Caki2 (cell line): ENCODE data around the gene VENTX. TPM values are rescaled to one million over a fixed set of nuclear protein-coding genes. Genes with fewer than 3 reads are reported as not detected.
A peak's percentile ranks its signal among the peaks of the same experiment; 100 is the strongest.

Experiments used
- DNase-seq: peaks from one replicate; pipeline ENCODE4 v3.0.0-alpha.2; 2015; ENCODE audit warnings: low read depth
- in situ Hi-C: cut with HindIII; loops from 2 replicates; pipeline ENCODE4 v1.10.0; 2016; ENCODE audit warnings: low sequenced_read_pairs, low pct_unique_long_range_greater_than_20kb, mixed read lengths
- total RNA-seq: library from RNA; depleted of rRNA; stranded (reverse); fragments of >200 nt; shearing (Covaris generic); gene quantifications from 2 replicates; pipeline ENCODE4 v1.2.3, GENCODE V29; 2014; ENCODE audit warnings: low replicate concordance

Gene VENTX
- total RNA-seq, 1 experiment from 2014 or later = not detected

DNA sequence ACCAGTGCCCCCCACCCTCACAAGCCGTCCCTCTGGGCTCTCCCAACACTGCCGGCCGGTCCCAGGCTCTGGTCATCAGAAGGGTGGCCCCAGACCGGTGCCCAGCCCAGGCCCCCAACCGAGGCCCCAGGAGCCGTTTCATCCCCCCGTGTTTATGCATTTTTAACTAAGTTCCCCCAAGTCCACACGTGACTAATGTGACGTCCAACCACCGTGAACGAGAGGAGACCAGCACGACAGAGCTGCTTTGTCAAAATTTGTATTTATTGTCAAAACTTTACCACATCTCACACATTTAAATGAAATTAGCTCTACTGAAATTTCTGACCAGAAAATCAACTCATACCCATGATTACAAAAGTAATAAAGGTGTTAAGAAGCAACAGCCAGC lies 8.6 kb downstream of the VENTX start:
- no peak for DNase-seq
- in situ Hi-C loops = no loop called here

DNA sequence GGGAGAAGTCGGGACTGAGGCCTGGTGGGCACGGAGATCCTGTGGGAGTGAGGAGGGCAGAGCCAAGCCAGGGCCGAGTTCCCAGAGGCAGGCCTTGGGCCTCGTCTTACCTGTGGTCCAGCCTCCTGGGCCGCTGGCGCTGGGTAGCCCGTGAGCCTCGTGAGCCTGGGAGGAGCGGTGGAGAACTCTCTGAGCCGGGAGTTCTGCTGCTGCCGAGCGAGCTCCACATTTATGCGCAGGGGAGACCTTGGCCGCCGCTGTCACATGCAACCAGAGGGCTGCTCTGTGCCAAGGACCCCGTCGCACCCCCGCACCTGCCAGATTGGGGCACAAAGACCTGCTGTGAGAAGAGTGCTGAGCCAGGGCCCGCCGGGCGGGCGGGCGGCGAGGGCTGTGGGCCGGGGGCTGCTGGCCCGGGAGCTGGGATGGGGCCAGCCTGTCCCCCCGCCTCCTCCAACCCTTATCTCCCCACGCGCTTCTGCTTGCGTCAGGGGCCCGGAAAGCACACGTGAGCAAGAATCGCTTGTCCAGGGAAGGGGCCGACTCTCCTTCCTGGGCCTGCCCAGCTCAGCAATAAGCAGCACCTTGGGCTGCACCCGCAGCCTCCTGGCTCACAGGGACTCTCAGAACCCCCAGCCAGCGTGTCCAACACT lies 10.2 kb downstream of the VENTX start:
- in situ Hi-C loops = no loop called here

DNA sequence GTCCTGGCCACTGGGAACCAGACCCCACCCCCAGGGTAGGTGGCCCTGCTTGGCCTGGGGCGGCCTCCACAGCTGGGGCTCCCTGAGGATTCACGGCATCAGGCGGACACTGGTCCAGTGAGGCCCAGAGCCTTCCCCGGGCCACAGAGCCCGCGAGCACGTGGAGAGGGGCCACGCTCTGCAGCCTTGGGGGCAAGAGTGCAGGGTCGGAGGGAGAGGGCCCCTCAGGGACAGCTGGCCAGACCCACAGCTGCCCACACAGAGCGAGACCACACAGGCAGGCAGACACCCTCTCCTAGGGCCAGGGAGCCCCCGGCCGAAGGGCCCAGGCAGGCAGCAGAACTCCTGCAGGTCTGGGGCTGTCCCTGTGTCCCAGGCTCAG lies 10.7 kb downstream of the VENTX start:
- in situ Hi-C loops = no loop called here
- DNase-seq = no peak

More for the DNA sequence above, 10.2 kb downstream of the VENTX start:
- DNase-seq = no peak

DNA sequence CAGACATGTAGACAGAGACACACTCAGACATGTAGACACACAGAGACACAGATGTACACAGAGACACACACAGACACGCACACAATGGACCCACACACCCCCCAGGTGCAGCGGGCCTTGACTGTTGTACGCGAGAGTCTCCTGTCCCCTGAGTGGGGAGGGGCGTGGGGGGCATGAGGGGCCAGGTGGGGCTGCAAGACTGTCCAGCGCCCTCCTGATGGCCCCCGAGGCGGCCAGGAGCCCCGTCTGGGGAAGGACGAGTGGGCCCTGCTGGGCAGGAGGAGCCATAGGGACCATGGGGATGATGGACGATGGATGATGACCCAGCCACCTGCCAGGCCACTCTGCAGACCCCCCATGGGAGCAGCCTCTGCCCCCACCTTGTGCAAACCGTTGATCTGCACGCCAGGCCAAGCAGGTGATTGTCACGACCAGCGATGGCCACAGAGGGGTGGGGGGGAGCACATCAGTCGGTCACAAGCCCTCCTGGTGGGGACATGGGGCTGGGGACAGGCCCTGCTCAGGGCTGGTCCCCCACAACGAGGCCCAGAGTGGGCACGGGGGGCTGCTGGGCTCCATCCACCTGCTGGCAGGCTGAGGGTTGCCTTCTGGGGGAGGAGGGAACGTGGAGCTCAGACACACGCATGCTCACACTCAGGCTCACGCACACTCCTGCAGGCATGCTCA lies 11.6 kb downstream of the VENTX start:
- in situ Hi-C loops = no loop called here
- DNase-seq = no peak

DNA sequence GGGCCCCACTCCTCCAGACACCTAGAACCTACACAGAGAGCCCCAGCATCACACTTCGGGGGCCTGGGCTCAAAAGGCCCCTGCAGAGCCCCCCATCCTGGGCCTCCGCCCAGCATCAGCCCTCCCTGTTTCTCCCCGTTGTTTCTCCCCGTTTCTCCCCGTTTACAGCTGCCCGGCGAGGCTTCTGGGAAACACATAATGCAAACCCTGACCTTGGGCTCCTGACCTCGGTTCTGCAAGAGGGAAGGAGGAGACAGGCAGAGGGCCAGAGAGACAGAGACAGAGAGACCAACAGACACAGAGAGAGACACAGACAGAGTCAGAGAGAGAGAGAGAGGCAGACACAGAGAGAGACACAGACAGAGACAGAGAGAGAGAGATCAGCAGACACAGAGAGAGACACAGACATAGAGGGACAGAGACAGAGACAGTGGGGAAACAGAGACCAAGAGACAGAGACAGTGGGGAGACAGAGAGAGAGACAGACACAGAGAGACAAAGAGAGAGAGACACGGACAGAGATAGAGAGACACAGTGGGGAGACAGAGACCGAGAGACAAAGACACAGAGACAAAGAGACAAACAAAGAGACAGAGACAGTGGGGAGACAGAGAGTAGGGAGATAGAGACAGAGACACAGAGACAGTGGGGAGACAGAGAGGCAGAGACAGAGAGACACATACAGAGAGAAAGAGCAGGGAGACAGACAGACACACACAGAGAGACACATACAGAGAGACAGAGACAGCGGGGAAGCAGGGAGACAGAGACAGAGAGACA lies 12.5 kb downstream of the VENTX start:
- in situ Hi-C loops = no loop called here
- DNase-seq = no peak

DNA sequence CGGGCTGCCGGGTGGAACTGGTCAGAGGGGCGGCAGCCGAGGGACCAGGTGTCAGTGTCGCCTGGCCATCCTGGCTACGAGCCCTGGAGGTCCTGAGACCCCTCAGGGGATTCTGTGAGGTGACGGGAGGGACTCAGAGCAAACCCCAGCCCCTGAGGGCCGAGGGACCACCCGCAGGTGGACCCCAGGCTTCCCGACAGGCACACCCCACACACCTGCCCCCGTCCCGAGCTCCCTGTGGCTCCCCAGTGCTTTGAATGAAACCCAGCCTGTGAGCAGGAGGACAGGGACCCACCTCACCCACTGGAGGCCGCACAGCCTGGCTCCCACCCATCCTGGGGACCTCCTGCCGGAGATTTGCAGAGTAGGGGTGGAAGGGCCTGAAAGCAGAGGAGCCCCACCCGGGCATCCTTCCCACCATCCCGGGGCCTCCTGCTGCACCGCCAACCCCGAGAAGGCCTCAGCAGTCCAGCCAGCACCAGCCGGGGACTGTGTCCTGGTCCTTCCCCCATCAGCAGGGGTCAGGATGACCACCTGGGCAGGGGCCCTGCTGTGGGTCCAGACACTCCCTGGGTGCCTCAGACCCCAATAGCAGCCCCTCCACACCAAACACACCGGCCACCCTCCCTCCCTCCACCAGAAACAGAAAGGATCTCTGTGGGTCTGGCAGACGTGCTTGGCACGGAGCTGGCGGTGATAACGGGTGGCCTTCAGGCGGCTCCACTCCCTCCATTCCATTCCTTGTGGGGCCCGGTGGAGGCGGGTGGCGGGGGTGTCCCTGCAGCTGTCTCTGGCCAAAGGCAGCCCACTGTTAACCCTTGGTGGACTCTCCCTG lies 13.9 kb downstream of the VENTX start:
- in situ Hi-C loops = no loop called here
- DNase-seq = no peak

DNA sequence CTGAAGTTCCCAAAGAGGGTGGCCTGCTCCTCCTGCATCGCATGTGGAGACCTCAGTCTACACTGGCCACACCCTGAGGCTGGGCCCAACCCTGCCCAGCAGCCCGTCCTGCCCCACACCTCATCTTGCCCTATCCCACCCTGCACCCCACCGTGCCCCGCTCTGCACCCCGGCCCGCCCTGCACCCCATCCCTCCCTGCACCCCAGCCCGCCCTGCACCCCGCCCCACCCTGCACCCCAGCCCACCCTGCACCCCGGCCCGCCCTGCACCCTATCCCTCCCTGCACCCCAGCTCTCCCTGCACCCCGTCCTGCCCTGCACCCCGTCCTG lies 14.5 kb downstream of the VENTX start:
- no peak for DNase-seq
- in situ Hi-C loops = no loop called here

DNA sequence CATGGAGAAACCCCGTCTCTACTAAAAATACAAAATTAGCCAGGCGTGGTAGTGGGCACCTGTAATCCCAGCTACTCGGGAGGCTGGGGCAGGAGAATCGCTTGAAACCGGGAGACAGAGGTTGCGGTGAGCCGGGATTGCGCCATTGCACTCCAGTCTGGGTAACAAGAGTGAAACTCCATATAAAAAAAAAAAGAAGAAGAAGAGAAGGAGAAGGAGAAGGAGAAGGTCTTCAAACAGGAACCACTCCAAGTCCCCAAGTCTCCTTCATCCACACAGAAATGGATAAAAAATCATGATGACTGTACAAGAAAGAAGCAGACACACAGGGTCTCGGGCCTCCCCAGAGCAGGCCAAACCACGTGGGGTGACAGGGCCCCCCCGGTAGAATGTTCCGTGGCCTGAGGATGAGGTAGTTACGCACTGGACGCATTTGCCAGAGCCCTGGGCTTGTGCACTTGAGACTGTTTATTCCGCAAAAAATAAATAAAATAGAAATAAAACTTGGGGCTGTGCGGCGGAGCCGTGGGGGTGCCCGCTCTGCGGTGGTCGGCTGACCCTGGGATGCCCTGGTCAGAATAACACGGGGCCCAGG lies 15.8 kb downstream of the VENTX start:
- DNase-seq = no peak
- in situ Hi-C loops = no loop called here

DNA sequence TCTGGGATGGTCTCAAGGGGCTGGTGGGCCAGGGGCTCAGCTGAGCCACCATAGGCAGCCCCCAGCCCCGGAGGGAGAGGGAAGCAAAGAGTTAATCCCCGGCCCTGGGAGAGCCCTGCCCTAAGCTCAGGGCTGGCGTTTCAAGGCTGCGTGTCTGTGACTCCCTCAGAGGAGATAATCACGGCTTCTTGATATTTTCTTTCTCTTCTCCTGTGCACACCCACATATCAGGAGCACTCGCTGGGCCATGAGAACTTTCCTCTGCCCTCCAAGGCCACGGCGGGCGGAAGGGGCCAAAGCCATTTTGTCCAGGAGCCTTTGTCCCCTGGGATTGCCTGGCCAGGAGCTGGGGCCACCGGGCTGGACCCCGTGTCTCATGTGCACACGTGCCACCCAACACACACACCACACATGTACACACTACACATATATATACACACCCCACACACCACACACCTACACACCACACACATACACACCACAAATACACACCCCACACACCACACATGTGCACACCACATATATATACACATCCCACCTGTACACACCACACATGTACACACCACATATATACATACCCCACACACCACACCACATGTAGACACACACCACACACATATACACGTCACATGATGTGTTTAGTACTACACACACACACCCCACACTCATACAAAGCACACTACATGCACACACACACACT lies 16.9 kb downstream of the VENTX start:
- in situ Hi-C loops = no loop called here

DNA sequence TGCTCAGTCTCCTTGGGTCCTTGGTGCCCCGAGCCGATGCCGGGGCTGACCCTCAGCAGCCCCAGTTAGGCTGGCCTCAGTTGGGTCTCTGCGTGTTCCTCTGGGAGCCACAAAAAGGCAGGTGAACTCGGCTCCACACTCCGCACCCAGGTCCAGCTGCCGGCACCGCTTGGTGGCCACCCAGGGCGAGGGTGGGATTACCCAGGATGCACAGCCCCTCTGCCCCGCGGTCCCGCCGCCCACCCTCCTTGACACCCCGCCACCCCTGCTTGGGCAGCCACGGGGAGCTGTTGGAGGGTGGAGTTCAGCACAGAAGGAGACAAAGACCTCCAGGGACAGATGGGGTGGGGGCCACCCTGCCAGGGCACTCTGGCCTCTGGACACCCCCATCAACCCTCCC lies 17.7 kb downstream of the VENTX start:
- in situ Hi-C loops = no loop called here
- DNase-seq = no peak

More for the DNA sequence above, 16.9 kb downstream of the VENTX start:
- no peak for DNase-seq

DNA sequence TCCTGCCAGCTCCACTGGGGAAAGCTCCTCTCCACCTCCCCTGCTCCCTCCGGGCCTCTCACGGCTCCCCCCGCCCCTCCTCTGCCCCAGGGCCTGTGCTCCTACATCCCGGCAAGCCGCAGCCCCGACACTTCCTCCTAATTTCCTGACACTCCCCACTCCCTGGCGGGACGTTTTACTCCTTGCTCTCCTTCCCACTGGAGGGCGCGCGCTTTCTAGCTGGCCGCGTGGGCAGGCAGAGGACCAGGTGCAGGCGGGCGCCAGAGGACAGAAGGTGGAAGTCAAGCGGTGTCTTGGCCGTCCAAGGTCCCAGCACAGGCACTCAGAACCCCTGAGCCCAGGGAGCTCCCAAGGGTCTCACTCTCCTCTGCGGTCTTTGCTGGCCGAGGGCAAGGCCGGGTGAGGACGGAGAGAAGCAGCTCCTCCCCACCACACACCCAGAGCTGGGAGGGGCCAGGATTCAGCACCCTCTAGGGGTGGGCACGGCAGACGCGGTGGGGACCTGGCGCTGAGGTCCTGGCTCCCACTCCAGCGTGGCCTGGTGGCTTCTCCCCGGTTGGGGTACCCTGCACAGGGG lies 19.9 kb downstream of the VENTX start:
- in situ Hi-C loops = no loop called here
- DNase-seq = peak; percentile 60

DNA sequence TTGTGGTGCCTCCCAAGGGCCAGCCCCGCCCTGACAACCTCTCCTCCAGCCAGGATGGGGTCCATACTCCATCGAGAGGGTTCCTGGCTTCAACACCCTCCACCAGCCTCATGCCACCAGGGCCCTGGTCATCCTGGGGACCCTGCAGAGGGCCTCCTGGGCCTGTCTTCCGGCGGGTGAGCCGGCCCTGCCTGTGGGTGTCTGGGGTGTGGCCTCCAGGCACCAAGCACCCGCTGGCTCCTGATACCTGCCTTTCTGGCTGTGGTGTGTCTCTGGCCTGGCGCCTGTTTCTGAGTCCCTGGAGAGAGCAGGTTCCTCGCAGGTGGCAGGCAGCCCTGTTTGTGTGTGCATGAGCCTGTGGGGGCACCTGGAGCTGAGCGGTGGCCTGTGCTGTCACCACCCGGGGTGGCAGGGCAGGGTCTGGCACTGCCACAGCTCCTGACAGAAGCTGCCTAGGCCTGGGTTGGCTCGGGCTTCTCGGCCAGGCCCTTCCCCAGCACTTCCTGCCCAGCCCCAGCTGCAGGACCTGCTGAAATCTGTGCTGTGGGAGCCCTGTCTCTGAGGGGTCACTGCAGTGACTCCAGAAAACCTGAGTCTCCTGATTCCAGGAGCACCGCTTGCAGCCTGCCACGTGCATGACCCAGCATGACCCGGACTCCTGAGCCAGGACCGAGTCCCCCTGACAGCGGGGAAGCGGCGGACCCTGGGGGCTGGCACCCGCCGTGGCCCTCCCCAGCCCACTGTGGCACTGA lies 20.6 kb downstream of the VENTX start:
- in situ Hi-C loops = no loop called here
- no peak for DNase-seq

DNA sequence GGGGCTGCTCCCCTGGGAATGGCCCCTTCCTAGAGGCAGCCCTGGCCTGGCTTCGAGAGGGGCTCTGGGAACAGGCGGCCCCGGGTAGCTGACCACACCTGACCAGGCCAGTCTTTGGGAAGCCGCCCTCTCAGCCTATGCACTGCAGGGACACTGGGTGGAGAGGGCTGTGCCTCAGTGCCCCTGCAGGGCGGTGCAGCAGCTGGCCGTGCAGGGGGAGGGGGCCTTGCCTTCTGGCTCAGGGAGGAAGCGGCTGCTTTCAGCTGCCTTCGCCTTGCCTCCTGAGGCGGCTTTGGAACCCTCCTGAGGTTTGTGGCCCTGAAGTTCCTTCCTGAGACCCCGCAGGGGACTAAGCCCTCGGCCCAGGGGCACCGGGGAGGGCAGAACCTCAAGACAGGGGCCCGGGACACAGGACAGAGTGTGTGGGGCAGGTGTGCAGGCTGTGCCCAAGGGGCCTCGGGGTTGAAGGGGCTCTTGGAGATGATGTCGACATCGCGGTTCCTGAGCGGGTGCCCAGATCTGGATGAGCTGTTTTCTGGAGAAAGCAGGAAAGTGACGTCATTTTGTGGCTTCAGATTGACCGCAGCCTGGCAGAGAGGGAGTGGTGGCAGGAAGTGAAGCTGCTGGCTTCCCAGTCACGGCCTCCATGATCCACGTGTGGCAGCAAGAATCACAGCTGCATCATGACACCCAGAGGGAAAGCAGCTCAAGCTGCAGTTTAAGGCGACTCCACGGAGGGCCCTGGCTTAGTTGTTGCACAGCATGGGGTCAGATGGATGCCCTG lies 21.4 kb downstream of the VENTX start:
- peak; percentile 85 for DNase-seq
- in situ Hi-C loops = no loop called here

DNA sequence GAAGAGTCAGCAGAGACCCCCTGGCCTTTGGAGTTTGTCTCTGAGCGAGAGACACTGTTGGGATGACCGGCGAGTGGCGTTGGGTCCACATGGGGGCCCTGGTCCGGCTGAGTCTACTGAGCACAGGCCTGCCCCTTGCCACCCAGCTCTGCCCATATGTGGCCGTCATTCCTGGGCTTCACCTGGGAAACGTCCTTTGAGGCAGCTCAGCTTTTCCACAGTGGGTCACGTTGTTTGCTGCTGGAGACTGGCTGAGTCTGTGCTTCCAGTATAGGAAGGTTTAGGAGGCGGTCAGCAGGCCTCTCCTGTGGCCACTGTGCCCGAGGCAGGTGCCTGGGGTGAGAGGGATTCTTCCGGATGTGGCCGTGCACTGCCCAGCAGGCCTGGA lies 21.9 kb downstream of the VENTX start:
- in situ Hi-C loops = no loop called here
- no peak for DNase-seq

DNA sequence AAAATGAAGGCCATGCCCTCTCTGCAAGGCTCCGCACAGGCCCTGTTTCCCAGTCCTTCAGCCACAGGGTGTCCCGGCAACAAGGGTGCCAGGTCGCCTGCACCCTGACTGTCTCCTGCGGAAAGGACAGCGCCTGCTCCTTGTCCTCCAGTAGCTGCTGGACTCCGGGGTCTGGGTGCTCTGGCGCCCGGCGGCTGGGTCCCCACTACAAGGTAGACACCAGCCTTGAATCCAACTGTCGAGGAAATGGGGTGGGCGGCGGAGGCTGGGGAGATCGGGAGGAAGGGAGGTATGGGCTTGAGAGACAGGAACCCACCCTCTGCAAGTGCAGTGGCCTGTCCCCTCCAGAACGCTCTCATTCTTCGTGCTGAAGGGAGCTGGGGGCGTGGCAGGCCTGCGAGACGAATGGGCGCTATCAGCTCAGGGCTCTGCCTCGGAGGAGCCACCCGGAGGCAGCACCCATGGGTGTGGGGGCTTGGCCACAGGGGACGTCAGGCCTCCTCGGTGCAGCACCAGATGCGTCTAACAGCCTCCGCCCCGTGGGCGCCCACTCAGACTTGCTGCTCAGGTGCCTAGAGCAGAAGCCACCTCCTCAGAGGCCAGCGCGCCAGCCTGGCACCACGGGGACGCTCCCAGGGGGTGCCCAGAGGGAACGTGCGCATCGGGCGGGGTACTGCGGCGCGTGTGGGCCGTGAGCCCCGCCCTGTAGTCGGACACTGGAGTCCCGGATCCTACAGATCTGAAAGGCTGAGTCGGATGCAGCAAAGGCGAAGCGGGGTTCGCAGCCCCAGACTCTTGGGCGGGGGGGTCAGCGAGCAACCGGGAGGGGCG lies 23.5 kb downstream of the VENTX start:
- in situ Hi-C loops = no loop called here
- DNase-seq = peak; percentile 64
